Left renal cortex interstitium (tissue), 4 donors: Measurements from ENCODE around the gene FILIP1L. TPM values are rescaled to one million over a fixed set of nuclear protein-coding genes. Genes with fewer than 3 reads are reported as not detected.
"Not testable (repeated sequence)": the region's sequence is repeated elsewhere in the genome, so short reads cannot be mapped to it uniquely, and the experiment has no call there.

Source experiments
- DNase-seq, 4 donors: peaks; one replicate each; pipeline ENCODE4 v3.0.0-alpha.2; 2013; ENCODE audit warnings: low read depth in 4 of 4, low spot score in 2 of 4, missing footprints in 1 of 4
- polyA plus RNA-seq, 4 donors: library from polyadenylated mRNA; unstranded; fragments of 120-200 nt; gene quantifications; one replicate each; pipeline ENCODE4 v1.2.1, GENCODE V29; 2013; ENCODE audit not compliant: insufficient read length in 4 of 4

The FILIP1L gene
- polyA plus RNA-seq, 4 donors, result 15.3 to 21.7 (median 17.5) TPM

- no peak for DNase-seq
Measured at GRCh38 chr3:99854756-99855298, 259.5 kb downstream of the FILIP1L start.

- DNase-seq, result no peak
Measured at GRCh38 chr3:99852851-99853250, 261.4 kb downstream of the FILIP1L start.

- no peak for DNase-seq
Measured at GRCh38 chr3:99851955-99852354, 262.3 kb downstream of the FILIP1L start.

GRCh38 chr3:99850608-99851007, 263.7 kb downstream of the FILIP1L start:
- no peak for DNase-seq

- DNase-seq, result no peak
Measured at GRCh38 chr3:99848433-99848832, 265.9 kb downstream of the FILIP1L start.

GRCh38 chr3:99846477-99847160, 267.7 kb downstream of the FILIP1L start:
- DNase-seq, result no peak

GRCh38 chr3:99845999-99846398, 268.3 kb downstream of the FILIP1L start:
- no peak for DNase-seq

- no peak for DNase-seq
Measured at GRCh38 chr3:99845331-99845730, 269.0 kb downstream of the FILIP1L start.

GRCh38 chr3:99843590-99844258, 270.6 kb downstream of the FILIP1L start:
- no peak for DNase-seq

GRCh38 chr3:99842826-99843589, 271.3 kb downstream of the FILIP1L start:
- DNase-seq, result no peak

- not testable (repeated sequence) for DNase-seq
Measured at GRCh38 chr3:99841949-99842348, 272.4 kb downstream of the FILIP1L start.

- DNase-seq, result no peak
Measured at GRCh38 chr3:99839613-99840012, 274.7 kb downstream of the FILIP1L start.

- no peak for DNase-seq
Measured at GRCh38 chr3:99838755-99839154, 275.5 kb downstream of the FILIP1L start.

GRCh38 chr3:99837715-99838114, 276.6 kb downstream of the FILIP1L start:
- no peak for DNase-seq

- no peak for DNase-seq
Measured at GRCh38 chr3:99836681-99837080, 277.6 kb downstream of the FILIP1L start.

GRCh38 chr3:99834211-99834957, 279.9 kb downstream of the FILIP1L start:
- DNase-seq, result no peak

- no peak for DNase-seq
Measured at GRCh38 chr3:99833617-99834205, 280.6 kb downstream of the FILIP1L start.

- no peak for DNase-seq
Measured at GRCh38 chr3:99829844-99830243, 284.5 kb downstream of the FILIP1L start.

- DNase-seq, result no peak
Measured at GRCh38 chr3:99825004-99825640, 289.2 kb downstream of the FILIP1L start.
